GM12878 (cell line): Measurements from ENCODE around the gene SPRED2. TPM values are rescaled to one million over a fixed set of nuclear protein-coding genes. Genes with fewer than 3 reads are reported as not detected.

Experiments used
- ATAC-seq: fragments of 200-7000 bp; cut with Tn5 transposase; 3 replicates; pipeline ENCODE4 v1.9.1; 2020; ENCODE audit warnings: mild to moderate bottlenecking, moderate library complexity
- BruUV-seq: library from RNA; stranded (reverse); fragments of 400-500 nt; replicated peaks from 2 replicates; lab custom pipeline; 2021; lab: Mats Ljungman, UMichigan
- CTCF ChIA-PET: fragments of 300-600 bp; sonication (Branson Sonifier 250); formaldehyde crosslinking; extraction: SDS; loops from one replicate; lab custom pipeline; 2021; ENCODE audit warnings: inconsistent platforms; lab: Yijun Ruan, JAX
- POLR2A ChIA-PET: fragments of 350-600 bp; formaldehyde crosslinking; extraction: SDS; loops from one replicate; lab custom pipeline; 2021; ENCODE audit warnings: inconsistent platforms; lab: Charles Lee
- RAD21 ChIA-PET: fragments of 300-600 bp; sonication (Branson Sonifier 250); formaldehyde crosslinking; loops from one replicate; lab custom pipeline; 2023; ENCODE audit warnings: antibody characterized with exemption; ENCODE audit not compliant: unreplicated experiment; lab: Charles Lee
- SMC1A ChIA-PET: fragments of 300-600 bp; sonication (Branson Sonifier 250); formaldehyde crosslinking; loops from one replicate; lab custom pipeline; 2023; ENCODE audit not compliant: unreplicated experiment, uncharacterized antibody; lab: Charles Lee
- DNase-seq: peaks from one replicate; pipeline ENCODE4 v3.0.0-alpha.2; 2011; ENCODE audit warnings: low read depth, low spot score
- FAIRE-seq: peaks from 3 replicates; lab custom pipeline; 2011; peaks lifted over from hg19 to GRCh38; lab: Jason Lieb, UNC
- H2AFZ ChIP-seq: 2 replicates; pipeline ENCODE4 v1.6.0; 2011; ENCODE audit warnings: low read depth, low read length, control low read depth; ENCODE audit not compliant: control insufficient read depth
- H3K27ac ChIP-seq: 2 replicates; pipeline ENCODE4 v1.5.1; 2011; ENCODE audit warnings: control low read depth; ENCODE audit not compliant: control insufficient read depth, insufficient read depth
- H3K27me3 ChIP-seq, 2 experiments: replicated peaks in 1 of 2; 2 replicates each; pipeline versions ENCODE4 v1.6.0 to v1.6.1; 2011; ENCODE audit warnings: low read length in 1 of 2; ENCODE audit not compliant: control insufficient read depth in 2 of 2, insufficient read depth in 2 of 2
- H3K36me3 ChIP-seq, 2 experiments: 2 replicates each; pipeline ENCODE4 v1.5.1; 2011; ENCODE audit warnings: low read length in 1 of 2; ENCODE audit not compliant: control insufficient read depth in 2 of 2, insufficient read depth in 2 of 2
- H3K4me1 ChIP-seq: 2 replicates; pipeline ENCODE4 v1.6.1; 2011; ENCODE audit warnings: mild to moderate bottlenecking, low read length, moderate library complexity, mixed read lengths; ENCODE audit not compliant: control insufficient read depth, insufficient read depth
- H3K4me2 ChIP-seq: 2 replicates; pipeline ENCODE4 v1.6.0; 2011; ENCODE audit warnings: control low read depth; ENCODE audit not compliant: control insufficient read depth, insufficient read depth
- H3K4me3 ChIP-seq: fragments of 200-600 bp; sonication (generic); 2 replicates; pipeline ENCODE4 v1.5.1; 2016
- H3K79me2 ChIP-seq: 2 replicates; pipeline ENCODE4 v1.6.0; 2011; ENCODE audit warnings: low read length; ENCODE audit not compliant: control insufficient read depth, insufficient read depth
- H3K9ac ChIP-seq: 2 replicates; pipeline ENCODE4 v1.8.0; 2011; ENCODE audit warnings: low read length, control low read depth, mixed read lengths; ENCODE audit not compliant: control insufficient read depth, insufficient read depth
- H3K9me3 ChIP-seq: replicated peaks from 3 replicates; pipeline ENCODE4 v1.5.1; 2011; ENCODE audit warnings: mild to moderate bottlenecking, low read length; ENCODE audit not compliant: control insufficient read depth, insufficient read depth
- H4K20me1 ChIP-seq: 2 replicates; pipeline ENCODE4 v1.6.0; 2011; ENCODE audit not compliant: control insufficient read depth, insufficient read depth
- ASH2L ChIP-seq: fragments of 300-600, 200-600 bp; sonication (generic); IDR thresholded peaks from 2 replicates; pipeline ENCODE4 v1.6.1; 2017; ENCODE audit warnings: low read depth, mild to moderate bottlenecking, borderline replicate concordance
- BRCA1 ChIP-seq: IDR thresholded peaks from 2 replicates; pipeline ENCODE4 v1.6.1; 2011; ENCODE audit warnings: low read depth, low read length, improper control_type of control experiment
- CBX3 ChIP-seq: fragments of 200-600 bp; sonication (generic); IDR thresholded peaks from 2 replicates; pipeline ENCODE4 v1.6.1; 2016; ENCODE audit warnings: low read depth, borderline replicate concordance
- E4F1 ChIP-seq: fragments of 450-650 bp; IDR thresholded peaks from 2 replicates; pipeline ENCODE4 v1.6.1; 2018; ENCODE audit warnings: borderline replicate concordance, mild to moderate bottlenecking; ENCODE audit not compliant: partially characterized antibody
- GABPA ChIP-seq: IDR thresholded peaks from 2 replicates; pipeline ENCODE4 v1.6.1; 2014; ENCODE audit warnings: antibody characterized with exemption, low read depth, mild to moderate bottlenecking, inconsistent platforms
- HCFC1 ChIP-seq: fragments of 150-350 bp; IDR thresholded peaks from 2 replicates; pipeline ENCODE4 v1.6.1; 2014; ENCODE audit warnings: low read length
- HDAC6 ChIP-seq: fragments of 200-600 bp; sonication (generic); IDR thresholded peaks from one replicate; pipeline ENCODE4 v1.8.0; 2017; ENCODE audit warnings: antibody characterized with exemption; ENCODE audit not compliant: unreplicated experiment
- LARP7 ChIP-seq: fragments of 450-650 bp; IDR thresholded peaks from 2 replicates; pipeline ENCODE4 v1.6.1; 2017; ENCODE audit warnings: mild to moderate bottlenecking
- MAX ChIP-seq: IDR thresholded peaks from 2 replicates; pipeline ENCODE4 v1.6.1; 2012; ENCODE audit warnings: low read depth, low read length, improper control_type of control experiment
- NFYA ChIP-seq: IDR thresholded peaks from 2 replicates; pipeline ENCODE4 v1.6.1; 2011; ENCODE audit warnings: low read depth, mild to moderate bottlenecking, low read length, improper control_type of control experiment, borderline replicate concordance
- RAD21 ChIP-seq: IDR thresholded peaks from 2 replicates; pipeline ENCODE4 v1.6.1; 2011; ENCODE audit warnings: mild to moderate bottlenecking, low read depth, low read length, moderate library complexity; ENCODE audit not compliant: insufficient read depth
- RCOR1 ChIP-seq: conservative IDR thresholded peaks from 2 replicates; pipeline ENCODE4 v1.6.1; 2012; ENCODE audit warnings: low read depth, low read length, improper control_type of control experiment
- SMARCA5 ChIP-seq: fragments of 450-650 bp; IDR thresholded peaks from 2 replicates; pipeline ENCODE4 v1.6.1; 2017; ENCODE audit warnings: mild to moderate bottlenecking
- STAT1 ChIP-seq: fragments of 450-650 bp; conservative IDR thresholded peaks from 2 replicates; pipeline ENCODE4 v1.6.1; 2014; ENCODE audit warnings: antibody characterized with exemption, mild to moderate bottlenecking
- STAT3 ChIP-seq: IDR thresholded peaks from 2 replicates; pipeline ENCODE4 v1.6.1; 2011; ENCODE audit warnings: low read depth, low read length, improper control_type of control experiment
- YBX1 ChIP-seq: fragments of 450-650 bp; IDR thresholded peaks from 2 replicates; pipeline ENCODE4 v1.6.1; 2016; ENCODE audit warnings: antibody characterized with exemption
- ZZZ3 ChIP-seq: IDR thresholded peaks from 2 replicates; pipeline ENCODE4 v1.6.1; 2011; ENCODE audit warnings: low read depth; ENCODE audit not compliant: control insufficient read depth, insufficient read length
- WGBS: methylation state at CpG from one replicate; pipeline ENCODE4 v1.1.6; 2016; ENCODE audit warnings: low lambda C conversion rate; ENCODE audit not compliant: insufficient replicate concordance, insufficient coverage; ENCODE audit errors: missing lambda C conversion rate; 5-methylcytosine and 5-hydroxymethylcytosine counted together
- in situ Hi-C: fragments of 300-500 bp; cut with MboI; formaldehyde crosslinking; loops from 9 replicates; pipeline ENCODE4 v1.14.3; 2018; ENCODE audit warnings: mixed read lengths
- intact Hi-C: fragments of 100-400 bp; cut with micrococcal nuclease; formaldehyde crosslinking; loops from one replicate; pipeline ENCODE4 v1.14.2; 2022; ENCODE audit not compliant: unreplicated experiment
- polyA plus RNA-seq, 11 experiments: library from polyadenylated mRNA; depleted of rRNA in 4 of 11; unstranded in 6 of 11; stranded (reverse) in 5 of 11; fragments of >200 nt; fragmentation: Nextera tagmentation in 4 of 11; fragmentation: Illumina TruSeq in 1 of 11; extraction: Ambion mirVana in 4 of 11; extraction: Trizol in 1 of 11; gene quantifications; 1 replicate in 1 of 11; 2 replicates in 10 of 11; pipeline versions ENCODE4 v1.2.1 to v1.2.3, GENCODE V29; 2011 to 2016; ENCODE audit warnings: inconsistent platforms in 2 of 11, missing spikeins in 2 of 11, low read depth in 1 of 11
- total RNA-seq, 4 experiments: library from RNA; depleted of rRNA in 3 of 4; stranded (reverse); fragments of >200 nt in 3 of 4; fragmentation: Illumina TruSeq in 1 of 4; extraction: Trizol in 1 of 4; gene quantifications; 2 replicates each; pipeline versions ENCODE4 v1.2.1 to v1.2.3, GENCODE V29; 2013 to 2021
- TF ChIP-seq, protein P1 (sequence below): IDR thresholded peaks from 2 replicates; pipeline ENCODE4 v1.6.1; 2012; ENCODE audit warnings: mild to moderate bottlenecking, low read depth, low read length

Gene SPRED2
- total and polyA plus RNA-seq, 10 of the 15 experiments (the other 5 are each of a cell fraction or from before 2014, with no cell fraction given) = 3.0 to 23.9 (median 9.7) TPM

GRCh38 chr2:65420712-65421431, 11.5 kb downstream of the SPRED2 start:
- H3K9me3 ChIP-seq = no peaks in the 10 kb centered on the region
- H3K27ac ChIP-seq = peak overlapping the region; percentile 49
- H3K79me2 ChIP-seq = peaks cover 7% of the 10 kb centered on the region
- ChIA-PET RAD21 (interaction anchor here (0.8 to 4.4 kb wide), 18 partner anchors 9 to 193 kb away, joined by 3 to 29 read pairs (median 4); partner anchors contain the start of genes ACTR2 and SPRED2), SMC1A (interaction anchor here (0.7 to 3.8 kb wide), 21 partner anchors 8 to 355 kb away, joined by 3 to 32 read pairs (median 4); no protein-coding TSS in a partner anchor), POLR2A (interaction anchor here (0.7 to 2.5 kb wide), 10 partner anchors 9 to 64 kb away, joined by 3 to 17 read pairs (median 4); no protein-coding TSS in a partner anchor), CTCF (interaction anchor here (0.9 to 1.8 kb wide), 8 partner anchors 13 to 155 kb away, joined by 3 to 5 read pairs (median 4); no protein-coding TSS in a partner anchor)
- H2AFZ ChIP-seq = peak overlapping the region; percentile 74
- DNase-seq = no peak
- ATAC-seq = peak; percentile 85
- H3K4me1 ChIP-seq = peaks cover 28% of the 10 kb centered on the region
- peak overlapping the region; percentile 30; the same call in 1 of the 2 replicates for H3K9ac ChIP-seq
- no peaks in the 10 kb centered on the region for H3K27me3 ChIP-seq
- 18% methylated on average over 6 of the region's 6 CpGs for WGBS
- FAIRE-seq = peak; percentile 66
- H3K4me2 ChIP-seq = peak overlapping the region; percentile 80
- H3K4me3 ChIP-seq = peak overlapping the region; percentile 3; the same call in 1 of the 2 replicates
- BruUV-seq = no TSS peak
- in situ Hi-C loops (no loop called here), intact Hi-C loops (no loop called here)
- no peaks in the 10 kb centered on the region for H4K20me1 ChIP-seq
- H3K36me3 ChIP-seq = no peaks in the 10 kb centered on the region
- TF ChIP-seq CBX3 = no peak
- TF ChIP-seq SMARCA5 = no peak
- TF ChIP-seq HCFC1 = no peak
- TF ChIP-seq BRCA1 = no peak
- TF ChIP-seq RAD21 = 0 out of 2 replicates have a peak, but pooled peaks have one; percentile 2
- no peak for TF ChIP-seq LARP7
- no peak for TF ChIP-seq HDAC6
- no peak for TF ChIP-seq E4F1
- no peak for TF ChIP-seq ZZZ3
- TF ChIP-seq, protein P1, sequence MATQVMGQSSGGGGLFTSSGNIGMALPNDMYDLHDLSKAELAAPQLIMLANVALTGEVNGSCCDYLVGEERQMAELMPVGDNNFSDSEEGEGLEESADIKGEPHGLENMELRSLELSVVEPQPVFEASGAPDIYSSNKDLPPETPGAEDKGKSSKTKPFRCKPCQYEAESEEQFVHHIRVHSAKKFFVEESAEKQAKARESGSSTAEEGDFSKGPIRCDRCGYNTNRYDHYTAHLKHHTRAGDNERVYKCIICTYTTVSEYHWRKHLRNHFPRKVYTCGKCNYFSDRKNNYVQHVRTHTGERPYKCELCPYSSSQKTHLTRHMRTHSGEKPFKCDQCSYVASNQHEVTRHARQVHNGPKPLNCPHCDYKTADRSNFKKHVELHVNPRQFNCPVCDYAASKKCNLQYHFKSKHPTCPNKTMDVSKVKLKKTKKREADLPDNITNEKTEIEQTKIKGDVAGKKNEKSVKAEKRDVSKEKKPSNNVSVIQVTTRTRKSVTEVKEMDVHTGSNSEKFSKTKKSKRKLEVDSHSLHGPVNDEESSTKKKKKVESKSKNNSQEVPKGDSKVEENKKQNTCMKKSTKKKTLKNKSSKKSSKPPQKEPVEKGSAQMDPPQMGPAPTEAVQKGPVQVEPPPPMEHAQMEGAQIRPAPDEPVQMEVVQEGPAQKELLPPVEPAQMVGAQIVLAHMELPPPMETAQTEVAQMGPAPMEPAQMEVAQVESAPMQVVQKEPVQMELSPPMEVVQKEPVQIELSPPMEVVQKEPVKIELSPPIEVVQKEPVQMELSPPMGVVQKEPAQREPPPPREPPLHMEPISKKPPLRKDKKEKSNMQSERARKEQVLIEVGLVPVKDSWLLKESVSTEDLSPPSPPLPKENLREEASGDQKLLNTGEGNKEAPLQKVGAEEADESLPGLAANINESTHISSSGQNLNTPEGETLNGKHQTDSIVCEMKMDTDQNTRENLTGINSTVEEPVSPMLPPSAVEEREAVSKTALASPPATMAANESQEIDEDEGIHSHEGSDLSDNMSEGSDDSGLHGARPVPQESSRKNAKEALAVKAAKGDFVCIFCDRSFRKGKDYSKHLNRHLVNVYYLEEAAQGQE = no peak
- TF ChIP-seq GABPA = peak; percentile 89
- no peak for TF ChIP-seq RCOR1
- no peak for TF ChIP-seq YBX1
- no peak for TF ChIP-seq STAT1
- 0 out of 2 replicates have a peak, but pooled peaks have one; percentile 36 for TF ChIP-seq MAX
- TF ChIP-seq NFYA = no peak
- no peak for TF ChIP-seq STAT3
- TF ChIP-seq ASH2L = no peak
